Neural cell (in vitro differentiated cells): ENCODE results near the gene HSF5.

Experiments
- EZH2 ChIP-seq: fragments of 200-600, 300-800 bp; shearing (Covaris generic), sonication (generic); IDR thresholded peaks from 2 replicates; pipeline ENCODE4 v1.6.1; 2014; ENCODE audit warnings: antibody characterized with exemption, low read length, borderline replicate concordance, mild to moderate bottlenecking; ENCODE audit not compliant: insufficient read depth, poor library complexity, severe bottlenecking
- MXI1 ChIP-seq: fragments of 450-650 bp; conservative IDR thresholded peaks from 2 replicates; pipeline ENCODE4 v1.6.1; 2014; ENCODE audit warnings: antibody characterized with exemption, mild to moderate bottlenecking; ENCODE audit not compliant: poor library complexity, severe bottlenecking
- POLR2AphosphoS5 ChIP-seq: IDR thresholded peaks from 2 replicates; pipeline ENCODE4 v1.6.1; 2012
- RAD21 ChIP-seq: fragments of 450-650 bp; conservative IDR thresholded peaks from 2 replicates; pipeline ENCODE4 v1.6.1; 2014; ENCODE audit warnings: antibody characterized with exemption, mild to moderate bottlenecking, moderate library complexity
- REST ChIP-seq: IDR thresholded peaks from 2 replicates; pipeline ENCODE4 v1.6.1; 2012; ENCODE audit warnings: borderline replicate concordance
- TF ChIP-seq, protein P1 (sequence below): fragments of 450-650 bp; IDR thresholded peaks from 2 replicates; pipeline ENCODE4 v1.5.1; 2014; ENCODE audit warnings: antibody characterized with exemption, mild to moderate bottlenecking, moderate library complexity; ENCODE audit not compliant: poor library complexity, severe bottlenecking

GRCh38 chr17:58531122-58531521, 42.9 kb upstream of the HSF5 start:
- TF ChIP-seq, protein P1, sequence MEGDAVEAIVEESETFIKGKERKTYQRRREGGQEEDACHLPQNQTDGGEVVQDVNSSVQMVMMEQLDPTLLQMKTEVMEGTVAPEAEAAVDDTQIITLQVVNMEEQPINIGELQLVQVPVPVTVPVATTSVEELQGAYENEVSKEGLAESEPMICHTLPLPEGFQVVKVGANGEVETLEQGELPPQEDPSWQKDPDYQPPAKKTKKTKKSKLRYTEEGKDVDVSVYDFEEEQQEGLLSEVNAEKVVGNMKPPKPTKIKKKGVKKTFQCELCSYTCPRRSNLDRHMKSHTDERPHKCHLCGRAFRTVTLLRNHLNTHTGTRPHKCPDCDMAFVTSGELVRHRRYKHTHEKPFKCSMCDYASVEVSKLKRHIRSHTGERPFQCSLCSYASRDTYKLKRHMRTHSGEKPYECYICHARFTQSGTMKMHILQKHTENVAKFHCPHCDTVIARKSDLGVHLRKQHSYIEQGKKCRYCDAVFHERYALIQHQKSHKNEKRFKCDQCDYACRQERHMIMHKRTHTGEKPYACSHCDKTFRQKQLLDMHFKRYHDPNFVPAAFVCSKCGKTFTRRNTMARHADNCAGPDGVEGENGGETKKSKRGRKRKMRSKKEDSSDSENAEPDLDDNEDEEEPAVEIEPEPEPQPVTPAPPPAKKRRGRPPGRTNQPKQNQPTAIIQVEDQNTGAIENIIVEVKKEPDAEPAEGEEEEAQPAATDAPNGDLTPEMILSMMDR, result no peak
- TF ChIP-seq POLR2AphosphoS5 (no peak), MXI1 (no peak), EZH2 (no peak), RAD21 (no peak), REST (no peak)
